ENCODE data around the gene ABLIM2.

DNA sequence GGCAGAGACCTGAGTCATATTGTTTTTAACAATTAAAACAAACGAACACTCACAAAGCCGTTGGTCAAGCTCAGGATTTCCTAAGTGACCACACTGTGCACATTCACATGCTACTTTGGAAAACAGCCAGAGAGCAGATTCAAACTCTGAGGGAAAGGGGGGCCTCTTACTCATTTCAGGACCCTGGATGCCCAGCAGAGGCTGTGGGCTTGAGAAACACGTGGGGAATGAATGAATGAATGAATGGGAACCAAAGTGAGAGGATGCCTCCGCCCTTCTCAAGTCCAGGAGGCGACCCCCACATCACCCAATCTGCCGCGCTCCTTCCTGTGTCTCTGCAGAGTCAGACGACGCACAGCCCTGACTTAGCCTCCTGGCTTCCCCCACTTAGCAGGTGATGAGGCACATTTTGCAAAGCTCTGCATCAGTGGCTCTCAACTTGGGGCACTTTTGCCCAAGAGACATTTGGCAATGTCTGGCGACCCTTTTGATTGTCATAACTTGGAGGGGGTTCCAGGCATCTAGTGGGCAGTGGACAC, 76.0 kb downstream of the ABLIM2 start:
- TF ChIP-seq POLR2A (IDR thresholded peaks at IDR 0.05), result no peak
- TF ChIP-seq, protein P1, sequence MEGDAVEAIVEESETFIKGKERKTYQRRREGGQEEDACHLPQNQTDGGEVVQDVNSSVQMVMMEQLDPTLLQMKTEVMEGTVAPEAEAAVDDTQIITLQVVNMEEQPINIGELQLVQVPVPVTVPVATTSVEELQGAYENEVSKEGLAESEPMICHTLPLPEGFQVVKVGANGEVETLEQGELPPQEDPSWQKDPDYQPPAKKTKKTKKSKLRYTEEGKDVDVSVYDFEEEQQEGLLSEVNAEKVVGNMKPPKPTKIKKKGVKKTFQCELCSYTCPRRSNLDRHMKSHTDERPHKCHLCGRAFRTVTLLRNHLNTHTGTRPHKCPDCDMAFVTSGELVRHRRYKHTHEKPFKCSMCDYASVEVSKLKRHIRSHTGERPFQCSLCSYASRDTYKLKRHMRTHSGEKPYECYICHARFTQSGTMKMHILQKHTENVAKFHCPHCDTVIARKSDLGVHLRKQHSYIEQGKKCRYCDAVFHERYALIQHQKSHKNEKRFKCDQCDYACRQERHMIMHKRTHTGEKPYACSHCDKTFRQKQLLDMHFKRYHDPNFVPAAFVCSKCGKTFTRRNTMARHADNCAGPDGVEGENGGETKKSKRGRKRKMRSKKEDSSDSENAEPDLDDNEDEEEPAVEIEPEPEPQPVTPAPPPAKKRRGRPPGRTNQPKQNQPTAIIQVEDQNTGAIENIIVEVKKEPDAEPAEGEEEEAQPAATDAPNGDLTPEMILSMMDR (IDR thresholded peaks at IDR 0.05), result no peak
